GM12878 (cell line): ENCODE data around the gene POU2F3. TPM values are rescaled to one million over a fixed set of nuclear protein-coding genes. Genes with fewer than 3 reads are reported as not detected.

Experiments
- ATAC-seq: fragments of 200-7000 bp; cut with Tn5 transposase; 3 replicates; pipeline ENCODE4 v1.9.1; 2020; ENCODE audit warnings: mild to moderate bottlenecking, moderate library complexity
- BruUV-seq: library from RNA; stranded (reverse); fragments of 400-500 nt; replicated peaks from 2 replicates; lab custom pipeline; 2021; lab: Mats Ljungman, UMichigan
- CTCF ChIA-PET: fragments of 300-600 bp; sonication (Branson Sonifier 250); formaldehyde crosslinking; extraction: SDS; loops from one replicate; lab custom pipeline; 2021; ENCODE audit warnings: inconsistent platforms; lab: Yijun Ruan, JAX
- POLR2A ChIA-PET: fragments of 350-600 bp; formaldehyde crosslinking; extraction: SDS; loops from one replicate; lab custom pipeline; 2021; ENCODE audit warnings: inconsistent platforms; lab: Charles Lee
- RAD21 ChIA-PET: fragments of 300-600 bp; sonication (Branson Sonifier 250); formaldehyde crosslinking; loops from one replicate; lab custom pipeline; 2023; ENCODE audit warnings: antibody characterized with exemption; ENCODE audit not compliant: unreplicated experiment; lab: Charles Lee
- SMC1A ChIA-PET: fragments of 300-600 bp; sonication (Branson Sonifier 250); formaldehyde crosslinking; loops from one replicate; lab custom pipeline; 2023; ENCODE audit not compliant: unreplicated experiment, uncharacterized antibody; lab: Charles Lee
- DNase-seq: peaks from one replicate; pipeline ENCODE4 v3.0.0-alpha.2; 2011; ENCODE audit warnings: low read depth, low spot score
- FAIRE-seq: peaks from 3 replicates; lab custom pipeline; 2011; peaks lifted over from hg19 to GRCh38; lab: Jason Lieb, UNC
- H2AFZ ChIP-seq: 2 replicates; pipeline ENCODE4 v1.6.0; 2011; ENCODE audit warnings: low read depth, low read length, control low read depth; ENCODE audit not compliant: control insufficient read depth
- H3K27ac ChIP-seq: 2 replicates; pipeline ENCODE4 v1.5.1; 2011; ENCODE audit warnings: control low read depth; ENCODE audit not compliant: control insufficient read depth, insufficient read depth
- H3K27me3 ChIP-seq, 2 experiments: replicated peaks in 1 of 2; 2 replicates each; pipeline versions ENCODE4 v1.6.0 to v1.6.1; 2011; ENCODE audit warnings: low read length in 1 of 2; ENCODE audit not compliant: control insufficient read depth in 2 of 2, insufficient read depth in 2 of 2
- H3K36me3 ChIP-seq, 2 experiments: 2 replicates each; pipeline ENCODE4 v1.5.1; 2011; ENCODE audit warnings: low read length in 1 of 2; ENCODE audit not compliant: control insufficient read depth in 2 of 2, insufficient read depth in 2 of 2
- H3K4me1 ChIP-seq: 2 replicates; pipeline ENCODE4 v1.6.1; 2011; ENCODE audit warnings: mild to moderate bottlenecking, low read length, moderate library complexity, mixed read lengths; ENCODE audit not compliant: control insufficient read depth, insufficient read depth
- H3K4me2 ChIP-seq: 2 replicates; pipeline ENCODE4 v1.6.0; 2011; ENCODE audit warnings: control low read depth; ENCODE audit not compliant: control insufficient read depth, insufficient read depth
- H3K4me3 ChIP-seq: fragments of 200-600 bp; sonication (generic); 2 replicates; pipeline ENCODE4 v1.5.1; 2016
- H3K79me2 ChIP-seq: 2 replicates; pipeline ENCODE4 v1.6.0; 2011; ENCODE audit warnings: low read length; ENCODE audit not compliant: control insufficient read depth, insufficient read depth
- H3K9ac ChIP-seq: 2 replicates; pipeline ENCODE4 v1.8.0; 2011; ENCODE audit warnings: low read length, control low read depth, mixed read lengths; ENCODE audit not compliant: control insufficient read depth, insufficient read depth
- H3K9me3 ChIP-seq: replicated peaks from 3 replicates; pipeline ENCODE4 v1.5.1; 2011; ENCODE audit warnings: mild to moderate bottlenecking, low read length; ENCODE audit not compliant: control insufficient read depth, insufficient read depth
- H4K20me1 ChIP-seq: 2 replicates; pipeline ENCODE4 v1.6.0; 2011; ENCODE audit not compliant: control insufficient read depth, insufficient read depth
- BACH1 ChIP-seq: fragments of 450-650 bp; IDR thresholded peaks from 2 replicates; pipeline ENCODE4 v1.6.1; 2017; ENCODE audit warnings: mild to moderate bottlenecking, borderline replicate concordance
- BMI1 ChIP-seq: fragments of 450-650 bp; IDR thresholded peaks from 2 replicates; pipeline ENCODE4 v1.6.1; 2016; ENCODE audit warnings: mild to moderate bottlenecking, moderate library complexity, borderline replicate concordance
- CBFB ChIP-seq: IDR thresholded peaks from 2 replicates; pipeline ENCODE4 v1.6.1; 2016; ENCODE audit warnings: antibody characterized with exemption, low read depth
- CEBPB ChIP-seq, 2 experiments: fragments of 150-350 bp in 1 of 2; IDR thresholded peaks; 2 replicates each; pipeline ENCODE4 v1.6.1; 2012 to 2014; ENCODE audit warnings: low read depth in 2 of 2, low read length in 2 of 2, borderline replicate concordance in 1 of 2, inconsistent platforms in 1 of 2
- CHD1 ChIP-seq: IDR thresholded peaks from 2 replicates; pipeline ENCODE4 v1.6.1; 2012; ENCODE audit warnings: low read depth, low read length, improper control_type of control experiment
- CREB1 ChIP-seq: IDR thresholded peaks from 2 replicates; pipeline ENCODE4 v1.6.1; 2012; ENCODE audit warnings: low read depth, mild to moderate bottlenecking, inconsistent platforms
- CTCF ChIP-seq, 3 experiments: IDR thresholded peaks in 2 of 3; conservative IDR thresholded peaks in 1 of 3; 2 replicates each; pipeline ENCODE4 v1.5.1; 2011; ENCODE audit warnings: low read depth in 3 of 3, low read length in 3 of 3, mild to moderate bottlenecking in 3 of 3, control low read depth in 2 of 3, moderate library complexity in 2 of 3, inconsistent platforms in 1 of 3, mixed read lengths in 1 of 3; ENCODE audit not compliant: control insufficient read depth in 2 of 3, insufficient read depth in 1 of 3; ENCODE audit errors: extremely low read depth in 1 of 3
- ELK1 ChIP-seq: IDR thresholded peaks from 2 replicates; pipeline ENCODE4 v1.6.1; 2012; ENCODE audit warnings: low read depth, low read length, improper control_type of control experiment
- ESRRA ChIP-seq: IDR thresholded peaks from 2 replicates; pipeline ENCODE4 v1.6.1; 2012; ENCODE audit warnings: mild to moderate bottlenecking, low read length, improper control_type of control experiment
- FOS ChIP-seq: IDR thresholded peaks from 3 replicates; pipeline ENCODE4 v1.6.1; 2011; ENCODE audit warnings: borderline replicate concordance; ENCODE audit not compliant: insufficient read length; ENCODE audit errors: extremely low read depth
- FOXM1 ChIP-seq: IDR thresholded peaks from 2 replicates; pipeline ENCODE4 v1.6.1; 2012; ENCODE audit warnings: low read depth, mild to moderate bottlenecking, inconsistent platforms, low read length, moderate library complexity
- NRF1 ChIP-seq: conservative IDR thresholded peaks from 2 replicates; pipeline ENCODE4 v1.6.1; 2011; ENCODE audit warnings: mild to moderate bottlenecking, low read depth, low read length, improper control_type of control experiment
- POLR2AphosphoS5 ChIP-seq: IDR thresholded peaks from 2 replicates; pipeline ENCODE4 v1.6.1; 2011; ENCODE audit warnings: mild to moderate bottlenecking, low read length, inconsistent platforms
- RAD21 ChIP-seq: IDR thresholded peaks from 2 replicates; pipeline ENCODE4 v1.6.1; 2011; ENCODE audit warnings: mild to moderate bottlenecking, low read depth, low read length, moderate library complexity; ENCODE audit not compliant: insufficient read depth
- SMAD5 ChIP-seq: IDR thresholded peaks from 2 replicates; pipeline ENCODE4 v1.6.1; 2016; ENCODE audit warnings: antibody characterized with exemption, low read depth
- TARDBP ChIP-seq: IDR thresholded peaks from 2 replicates; pipeline ENCODE4 v1.6.1; 2016; ENCODE audit warnings: borderline replicate concordance
- WRNIP1 ChIP-seq: IDR thresholded peaks from 2 replicates; pipeline ENCODE4 v1.6.1; 2011; ENCODE audit warnings: low read depth, low read length, improper control_type of control experiment, borderline replicate concordance
- YY1 ChIP-seq: IDR thresholded peaks from 2 replicates; pipeline ENCODE4 v1.6.1; 2011; ENCODE audit warnings: low read depth, mild to moderate bottlenecking, low read length
- ZNF622 ChIP-seq: fragments of 450-650 bp; IDR thresholded peaks from 2 replicates; pipeline ENCODE4 v1.6.1; 2017; ENCODE audit warnings: mild to moderate bottlenecking, inconsistent platforms
- WGBS: methylation state at CpG from one replicate; pipeline ENCODE4 v1.1.6; 2016; ENCODE audit warnings: low lambda C conversion rate; ENCODE audit not compliant: insufficient replicate concordance, insufficient coverage; ENCODE audit errors: missing lambda C conversion rate; 5-methylcytosine and 5-hydroxymethylcytosine counted together
- in situ Hi-C: fragments of 300-500 bp; cut with MboI; formaldehyde crosslinking; loops from 9 replicates; pipeline ENCODE4 v1.14.3; 2018; ENCODE audit warnings: mixed read lengths
- intact Hi-C: fragments of 100-400 bp; cut with micrococcal nuclease; formaldehyde crosslinking; loops from one replicate; pipeline ENCODE4 v1.14.2; 2022; ENCODE audit not compliant: unreplicated experiment
- polyA plus RNA-seq, 11 experiments: library from polyadenylated mRNA; depleted of rRNA in 4 of 11; unstranded in 6 of 11; stranded (reverse) in 5 of 11; fragments of >200 nt; fragmentation: Nextera tagmentation in 4 of 11; fragmentation: Illumina TruSeq in 1 of 11; extraction: Ambion mirVana in 4 of 11; extraction: Trizol in 1 of 11; gene quantifications; 1 replicate in 1 of 11; 2 replicates in 10 of 11; pipeline versions ENCODE4 v1.2.1 to v1.2.3, GENCODE V29; 2011 to 2016; ENCODE audit warnings: inconsistent platforms in 2 of 11, missing spikeins in 2 of 11, low read depth in 1 of 11
- total RNA-seq, 4 experiments: library from RNA; depleted of rRNA in 3 of 4; stranded (reverse); fragments of >200 nt in 3 of 4; fragmentation: Illumina TruSeq in 1 of 4; extraction: Trizol in 1 of 4; gene quantifications; 2 replicates each; pipeline versions ENCODE4 v1.2.1 to v1.2.3, GENCODE V29; 2013 to 2021

Gene POU2F3
- total and polyA plus RNA-seq, 10 of the 15 experiments (the other 5 are each of a cell fraction or from before 2014, with no cell fraction given) = 0.09 to 4.4 (median 0.33) TPM

GRCh38 chr11:120220747-120221037, 19.2 kb upstream of the POU2F3 start (continued):
- TF ChIP-seq CREB1 = no peak
- no peak for TF ChIP-seq BMI1
- TF ChIP-seq ZNF622 = no peak
- no peak for TF ChIP-seq ESRRA
- TF ChIP-seq SMAD5 = no peak
- no peak for TF ChIP-seq FOS
- TF ChIP-seq FOXM1 = no peak
- TF ChIP-seq TARDBP = no peak

- no peak for DNase-seq
- BruUV-seq = no TSS peak
- peaks cover 8% of the 10 kb centered on the region; the same call in 1 of the 2 replicates for H3K4me1 ChIP-seq
- H3K9me3 ChIP-seq = no peaks in the 10 kb centered on the region
- H3K27me3 ChIP-seq = no peaks in the 10 kb centered on the region
- ChIA-PET SMC1A (interaction anchor here (1.0 kb wide), 1 partner anchor 15 kb away, joined by 3 read pairs; no protein-coding TSS in a partner anchor), RAD21 (no interaction called here)
- no peaks in the 10 kb centered on the region for H3K36me3 ChIP-seq
- FAIRE-seq = no peak
- no peak for ATAC-seq
- intact Hi-C loops = loop anchor here (10.0 kb wide), 1 partner anchor 736 kb away; no protein-coding TSS in a partner anchor
- no peaks in the 10 kb centered on the region for H3K79me2 ChIP-seq
- H2AFZ ChIP-seq = no peak overlapping the region
- H3K4me2 ChIP-seq = no peak overlapping the region
- no peak for TF ChIP-seq FOXM1
- TF ChIP-seq WRNIP1 = no peak
- TF ChIP-seq NRF1 = no peak
- no peak for TF ChIP-seq YY1
- TF ChIP-seq CHD1 = no peak
- no peak for TF ChIP-seq CTCF (IDR thresholded peaks at IDR 0.05 in 2 of 3, conservative IDR thresholded peaks at IDR 0.05 in 1 of 3; ENCODE audit: control insufficient read depth in 2 of 3, extremely low read depth in 1 of 3, insufficient read depth in 1 of 3, low read depth in 3 of 3, low read length in 3 of 3)
- no peak for TF ChIP-seq POLR2AphosphoS5
- TF ChIP-seq CBFB = no peak
- no peak for TF ChIP-seq ELK1
- TF ChIP-seq CEBPB (IDR thresholded peaks at IDR 0.05; ENCODE audit: borderline replicate concordance in 1 of 2, low read depth in 2 of 2, low read length in 2 of 2) = no peak
- TF ChIP-seq RAD21 = no peak
- no peak for TF ChIP-seq BACH1
- TF ChIP-seq, all 136 proteins: peak for 0
- WGBS = 0% methylated on average over 1 of the region's 1 CpG
- Histone ChIP-seq H3K9ac (no peak overlapping the region), H3K27ac (no peak overlapping the region), H4K20me1 (no peaks in the 10 kb centered on the region), H3K4me3 (no peak overlapping the region)
- CTCF ChIA-PET = interaction anchor here (0.9 kb wide), 1 partner anchor 82 kb away, joined by 3 read pairs; no protein-coding TSS in a partner anchor
- POLR2A ChIA-PET = no interaction called here
- in situ Hi-C loops = no loop called here
These were observed 18.7 kb upstream of the POU2F3 start for GRCh38 chr11:120221115-120221752.
